Spleen (tissue), 7 donors: Measurements from ENCODE around the gene SUN2.

ENCODE experiments used
- POLR2A ChIP-seq, 3 donors: fragments of 450-650 bp; IDR thresholded peaks; one replicate each; pipeline ENCODE4 v1.5.1; 2017; ENCODE audit warnings: antibody characterized with exemption in 3 of 3, mild to moderate bottlenecking in 1 of 3
- TF ChIP-seq, protein P1 (sequence below), 11 experiments: fragments of 200-600 bp in 7 of 11; fragments of 450-650 bp in 4 of 11; sonication (generic) in 4 of 11; IDR thresholded peaks in 8 of 11; conservative IDR thresholded peaks in 3 of 11; 1 replicate in 7 of 11; 2 replicates in 4 of 11; pipeline versions ENCODE4 v1.4.0 to v1.8.0; 2016 to 2021; ENCODE audit warnings: antibody characterized with exemption in 11 of 11, inconsistent platforms in 4 of 11, mild to moderate bottlenecking in 1 of 11
- donor health status: DM: no; HTN: no; CAD: no; lungs with moderate emphysema.
- donor health status: DM: no; HTN: no; CAD: no.
- donor health status: DM: no; HTN: no; CAD: no.

DNA sequence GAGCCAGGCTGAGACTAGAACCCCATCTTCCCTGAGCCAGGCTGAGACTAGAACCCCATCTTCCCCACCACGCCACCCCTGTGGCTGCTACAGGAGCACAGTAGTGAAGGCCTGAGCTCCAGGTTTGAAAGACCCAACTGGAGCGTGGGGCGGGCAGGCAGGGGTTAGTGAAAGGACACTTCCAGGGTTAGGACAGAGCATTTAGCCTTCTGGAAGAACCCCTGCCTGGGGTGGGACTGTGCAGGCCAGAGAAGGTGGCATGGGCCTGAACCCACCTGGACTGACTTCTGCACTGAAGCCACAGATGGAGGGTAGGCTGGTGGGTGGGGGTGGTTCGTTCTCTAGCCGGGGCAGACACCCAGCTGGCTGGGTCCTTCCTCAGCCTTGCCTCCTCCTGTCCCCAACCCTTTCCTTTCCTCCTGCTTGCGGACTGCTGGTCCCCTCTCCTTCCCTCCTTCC is 24.1 kb downstream of the SUN2 start:
- TF ChIP-seq, protein P1, sequence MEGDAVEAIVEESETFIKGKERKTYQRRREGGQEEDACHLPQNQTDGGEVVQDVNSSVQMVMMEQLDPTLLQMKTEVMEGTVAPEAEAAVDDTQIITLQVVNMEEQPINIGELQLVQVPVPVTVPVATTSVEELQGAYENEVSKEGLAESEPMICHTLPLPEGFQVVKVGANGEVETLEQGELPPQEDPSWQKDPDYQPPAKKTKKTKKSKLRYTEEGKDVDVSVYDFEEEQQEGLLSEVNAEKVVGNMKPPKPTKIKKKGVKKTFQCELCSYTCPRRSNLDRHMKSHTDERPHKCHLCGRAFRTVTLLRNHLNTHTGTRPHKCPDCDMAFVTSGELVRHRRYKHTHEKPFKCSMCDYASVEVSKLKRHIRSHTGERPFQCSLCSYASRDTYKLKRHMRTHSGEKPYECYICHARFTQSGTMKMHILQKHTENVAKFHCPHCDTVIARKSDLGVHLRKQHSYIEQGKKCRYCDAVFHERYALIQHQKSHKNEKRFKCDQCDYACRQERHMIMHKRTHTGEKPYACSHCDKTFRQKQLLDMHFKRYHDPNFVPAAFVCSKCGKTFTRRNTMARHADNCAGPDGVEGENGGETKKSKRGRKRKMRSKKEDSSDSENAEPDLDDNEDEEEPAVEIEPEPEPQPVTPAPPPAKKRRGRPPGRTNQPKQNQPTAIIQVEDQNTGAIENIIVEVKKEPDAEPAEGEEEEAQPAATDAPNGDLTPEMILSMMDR (IDR thresholded peaks at IDR 0.05 in 8 of 11, conservative IDR thresholded peaks at IDR 0.05 in 3 of 11) = no peak
- TF ChIP-seq POLR2A (IDR thresholded peaks at IDR 0.05) = no peak
